Activated B cell treated with CpG ODN at 0.5 μM for 24 hours (primary cell): ENCODE measurements around the gene MDN1. TPM values are rescaled to one million over a fixed set of nuclear protein-coding genes. Genes with fewer than 3 reads are reported as not detected.
"Not testable (repeated sequence)": the region's sequence is repeated elsewhere in the genome, so short reads cannot be mapped to it uniquely, and the experiment has no call there.

Experiments used
- ATAC-seq: fragments of 200-7000 bp; cut with Tn5 transposase; one replicate; pipeline ENCODE4 v1.10.0; 2021; ENCODE audit warnings: low read depth, mild to moderate bottlenecking, moderate library complexity
- CTCF ChIA-PET: fragments of 350-600 bp; sonication (Branson Sonifier 250); formaldehyde crosslinking; loops from one replicate; lab custom pipeline; 2021; ENCODE audit warnings: antibody characterized with exemption; lab: Charles Lee
- POLR2A ChIA-PET: fragments of 350-600 bp; sonication (Branson Sonifier 250); formaldehyde crosslinking; loops from one replicate; lab custom pipeline; 2021; ENCODE audit warnings: antibody characterized with exemption; lab: Charles Lee
- DNase-seq: peaks from one replicate; pipeline ENCODE4 v3.0.0; 2022
- H3K27ac Mint-ChIP-seq: one replicate; pipeline ENCODE4 v1.8.0; 2020; ENCODE audit warnings: mixed read lengths
- H3K27me3 Mint-ChIP-seq: one replicate; pipeline ENCODE4 v1.8.0; 2021; ENCODE audit warnings: mixed read lengths
- H3K36me3 Mint-ChIP-seq: one replicate; pipeline ENCODE4 v1.8.0; 2021; ENCODE audit warnings: low read depth, mixed read lengths
- H3K4me1 Mint-ChIP-seq: one replicate; pipeline ENCODE4 v1.8.0; 2021; ENCODE audit warnings: mixed read lengths
- H3K4me3 Mint-ChIP-seq: one replicate; pipeline ENCODE4 v1.8.0; 2020; ENCODE audit warnings: mild to moderate bottlenecking, mixed read lengths
- H3K9me3 Mint-ChIP-seq: one replicate; pipeline ENCODE4 v1.8.0; 2020; ENCODE audit warnings: mixed read lengths
- intact Hi-C: fragments of 100-400 bp; cut with micrococcal nuclease; formaldehyde crosslinking; loops from one replicate; pipeline ENCODE4 v1.15.1; 2024
- total RNA-seq: library from RNA; stranded (reverse); gene quantifications from 2 replicates; pipeline ENCODE4 v1.2.3, GENCODE V29; 2022
- TF ChIP-seq, protein P1 (sequence below): fragments of 200-600 bp; IDR thresholded peaks from one replicate; pipeline ENCODE4 v1.8.0; 2022; ENCODE audit warnings: antibody characterized with exemption, mild to moderate bottlenecking

Gene MDN1
- total RNA-seq, 1 donor from 2014 or later = 65.4 TPM

DNA sequence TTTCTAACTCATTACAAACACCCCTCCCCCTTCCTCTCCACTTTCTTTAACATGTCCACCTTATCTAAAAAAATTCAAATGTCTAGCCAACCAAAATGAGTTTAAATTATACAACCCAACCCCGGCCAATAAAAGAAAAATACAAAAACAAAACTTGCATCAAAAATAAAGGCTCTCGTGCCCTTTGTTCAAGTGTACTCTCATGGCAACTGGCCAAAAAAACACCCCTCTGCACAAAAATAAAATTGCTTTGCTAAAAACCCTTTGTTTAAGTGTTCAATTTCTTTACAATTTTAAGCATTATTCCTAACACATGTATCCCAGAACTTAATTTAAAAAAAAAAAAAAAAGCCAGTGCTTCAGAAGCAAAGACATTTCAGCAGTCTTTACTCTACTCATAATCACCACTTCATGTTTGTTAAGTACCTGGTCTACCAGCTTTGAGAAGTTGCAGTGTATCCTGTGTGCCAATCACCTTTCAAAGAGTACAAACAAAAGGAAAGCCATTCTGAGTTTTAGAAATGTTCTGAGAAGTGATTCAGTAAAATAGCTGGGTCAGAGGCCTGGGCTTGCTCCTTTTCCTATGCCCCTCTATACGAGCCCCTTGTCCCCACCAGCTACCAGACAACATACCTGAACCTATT lies 87.5 kb downstream of the MDN1 start:
- CTCF ChIA-PET = interaction anchor here (1.3 kb wide), 1 partner anchor 749 kb away, joined by 3 read pairs; no protein-coding TSS in a partner anchor
- POLR2A ChIA-PET = no interaction called here

DNA sequence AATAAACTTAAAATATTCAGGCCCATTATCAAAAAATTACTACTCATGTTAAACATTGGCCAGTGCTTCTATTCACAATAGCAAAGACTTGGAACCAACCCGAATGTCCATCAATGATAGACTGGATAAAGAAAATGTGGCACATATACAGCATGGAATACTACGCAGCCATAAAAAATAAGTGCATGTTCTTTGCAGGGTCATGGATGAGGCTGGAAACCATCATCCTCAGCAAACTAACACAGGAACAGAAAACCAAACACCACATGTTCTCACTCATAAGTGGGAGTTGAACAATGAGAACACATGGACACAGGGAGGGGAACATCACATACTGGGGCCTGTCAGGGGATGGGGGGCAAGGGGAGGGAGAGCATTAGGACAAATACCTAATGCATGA lies 88.3 kb downstream of the MDN1 start:
- H3K27me3 Mint-ChIP-seq, H3K4me3 Mint-ChIP-seq, POLR2A ChIA-PET, H3K4me1 Mint-ChIP-seq, CTCF ChIA-PET, H3K27ac Mint-ChIP-seq, DNase-seq, ATAC-seq, H3K9me3 Mint-ChIP-seq, intact Hi-C loops: not testable (repeated sequence)
- peaks cover 78% of the 10 kb centered on the region for H3K36me3 Mint-ChIP-seq

More for the DNA sequence above, 87.5 kb downstream of the MDN1 start:
- DNase-seq (no peak), ATAC-seq (no peak)
- Mint-ChIP-seq H3K27ac (no peak overlapping the region), H3K4me1 (no peaks in the 10 kb centered on the region), H3K9me3 (peaks cover 3% of the 10 kb centered on the region), H3K27me3 (no peaks in the 10 kb centered on the region), H3K4me3 (no peak overlapping the region), H3K36me3 (peaks cover 77% of the 10 kb centered on the region)
- intact Hi-C loops = no loop called here
- TF ChIP-seq, protein P1, sequence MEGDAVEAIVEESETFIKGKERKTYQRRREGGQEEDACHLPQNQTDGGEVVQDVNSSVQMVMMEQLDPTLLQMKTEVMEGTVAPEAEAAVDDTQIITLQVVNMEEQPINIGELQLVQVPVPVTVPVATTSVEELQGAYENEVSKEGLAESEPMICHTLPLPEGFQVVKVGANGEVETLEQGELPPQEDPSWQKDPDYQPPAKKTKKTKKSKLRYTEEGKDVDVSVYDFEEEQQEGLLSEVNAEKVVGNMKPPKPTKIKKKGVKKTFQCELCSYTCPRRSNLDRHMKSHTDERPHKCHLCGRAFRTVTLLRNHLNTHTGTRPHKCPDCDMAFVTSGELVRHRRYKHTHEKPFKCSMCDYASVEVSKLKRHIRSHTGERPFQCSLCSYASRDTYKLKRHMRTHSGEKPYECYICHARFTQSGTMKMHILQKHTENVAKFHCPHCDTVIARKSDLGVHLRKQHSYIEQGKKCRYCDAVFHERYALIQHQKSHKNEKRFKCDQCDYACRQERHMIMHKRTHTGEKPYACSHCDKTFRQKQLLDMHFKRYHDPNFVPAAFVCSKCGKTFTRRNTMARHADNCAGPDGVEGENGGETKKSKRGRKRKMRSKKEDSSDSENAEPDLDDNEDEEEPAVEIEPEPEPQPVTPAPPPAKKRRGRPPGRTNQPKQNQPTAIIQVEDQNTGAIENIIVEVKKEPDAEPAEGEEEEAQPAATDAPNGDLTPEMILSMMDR = no peak

DNA sequence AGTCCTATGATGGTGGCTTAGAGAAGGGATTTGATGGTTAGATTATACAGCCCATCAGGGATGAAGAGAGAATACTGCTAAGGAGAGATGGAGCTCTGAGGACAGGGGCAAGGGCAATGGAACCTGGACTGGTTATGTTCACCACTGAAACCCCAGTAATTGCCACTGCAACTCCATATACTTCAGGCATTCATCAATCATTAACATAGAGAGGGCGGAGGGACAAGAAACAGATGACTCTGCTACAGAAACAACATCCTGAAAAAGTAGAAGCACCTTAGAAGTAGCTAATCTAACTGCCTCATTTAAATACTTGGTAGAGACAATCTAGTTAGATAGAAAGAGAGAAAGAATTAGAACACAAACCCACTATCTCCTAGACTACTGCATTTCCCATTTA lies 89.8 kb downstream of the MDN1 start:
- ATAC-seq (no peak), DNase-seq (no peak)
- Mint-ChIP-seq H3K27ac (no peak overlapping the region), H3K27me3 (no peaks in the 10 kb centered on the region), H3K4me1 (no peaks in the 10 kb centered on the region), H3K9me3 (peaks cover 3% of the 10 kb centered on the region), H3K36me3 (peaks cover 82% of the 10 kb centered on the region), H3K4me3 (no peak overlapping the region)
- intact Hi-C loops = no loop called here
- CTCF ChIA-PET = no interaction called here
- TF ChIP-seq, protein P1 = no peak
- POLR2A ChIA-PET = no interaction called here

DNA sequence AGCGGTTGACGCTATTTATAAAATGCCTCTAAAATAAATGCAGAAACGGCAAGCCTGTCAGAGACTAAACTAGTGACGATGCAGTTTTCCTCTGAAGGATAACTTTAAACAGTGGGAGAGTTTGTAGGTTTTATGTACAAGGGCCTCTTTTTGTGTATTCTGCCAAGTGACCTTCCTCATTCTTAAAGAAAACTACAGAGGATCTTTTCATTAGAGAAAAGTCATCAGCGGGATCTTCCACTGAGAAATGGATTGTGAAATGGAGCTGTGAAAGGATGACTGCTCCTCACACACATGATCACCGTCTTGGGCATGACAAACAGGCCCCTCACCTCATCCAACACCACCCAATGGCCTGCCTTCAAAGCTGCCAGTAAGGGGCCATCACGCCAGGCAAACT lies 92.1 kb downstream of the MDN1 start:
- Mint-ChIP-seq H3K4me3 (no peak overlapping the region), H3K27me3 (no peaks in the 10 kb centered on the region), H3K27ac (no peak overlapping the region), H3K9me3 (peaks cover 3% of the 10 kb centered on the region), H3K4me1 (no peaks in the 10 kb centered on the region), H3K36me3 (peaks cover 86% of the 10 kb centered on the region)
- ChIA-PET POLR2A (no interaction called here), CTCF (no interaction called here)
- ATAC-seq = no peak
- no peak for DNase-seq
- TF ChIP-seq, protein P1 = no peak
- intact Hi-C loops = no loop called here

DNA sequence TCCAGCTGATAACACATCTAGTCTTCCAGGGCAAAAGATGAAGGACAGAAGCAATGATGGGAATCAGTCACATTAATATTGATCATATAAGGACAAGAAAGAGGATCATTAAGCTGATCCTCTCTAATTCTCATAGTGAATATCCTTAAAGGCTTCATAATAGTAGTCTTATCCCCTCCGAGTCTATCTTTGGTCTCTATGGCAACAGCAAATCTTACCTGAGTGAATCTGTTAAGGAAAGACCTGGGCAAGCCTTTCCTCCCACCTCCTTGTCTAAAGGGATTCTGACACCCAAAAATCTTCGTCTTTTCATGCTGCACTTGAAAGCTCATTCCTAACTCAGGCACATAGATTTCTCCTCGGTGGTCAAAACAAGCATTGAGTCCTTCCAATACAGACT lies 94.6 kb downstream of the MDN1 start:
- no peaks in the 10 kb centered on the region for H3K27me3 Mint-ChIP-seq
- H3K4me3 Mint-ChIP-seq = no peak overlapping the region
- TF ChIP-seq, protein P1 = no peak
- ChIA-PET POLR2A (no interaction called here), CTCF (no interaction called here)
- H3K27ac Mint-ChIP-seq = no peak overlapping the region
- no peak for DNase-seq
- H3K9me3 Mint-ChIP-seq = no peaks in the 10 kb centered on the region
- peaks cover 83% of the 10 kb centered on the region for H3K36me3 Mint-ChIP-seq
- H3K4me1 Mint-ChIP-seq = no peaks in the 10 kb centered on the region
- intact Hi-C loops = no loop called here
- ATAC-seq = no peak

DNA sequence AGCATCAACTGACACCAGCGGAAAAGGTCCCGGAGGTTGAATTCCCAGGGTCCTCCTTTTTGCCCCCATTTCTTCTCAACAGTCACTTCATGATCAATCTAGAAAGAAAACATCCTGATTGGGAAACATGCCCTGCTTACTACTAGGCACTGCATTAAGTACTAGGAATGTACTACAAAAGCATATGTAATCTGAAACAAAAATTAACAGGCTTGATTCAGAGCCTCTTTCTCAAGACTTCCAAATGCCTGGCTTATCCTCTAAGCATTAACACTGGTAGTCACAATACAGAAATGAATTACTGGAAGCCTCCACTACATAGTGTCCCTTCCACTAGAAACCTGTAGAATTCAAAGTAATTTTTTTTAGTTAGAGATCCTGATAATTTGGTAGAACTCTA lies 96.5 kb downstream of the MDN1 start:
- intact Hi-C loops = no loop called here
- no peaks in the 10 kb centered on the region for H3K4me1 Mint-ChIP-seq
- TF ChIP-seq, protein P1 = no peak
- ATAC-seq = no peak
- no peak for DNase-seq
- no peak overlapping the region for H3K27ac Mint-ChIP-seq
- H3K4me3 Mint-ChIP-seq = no peak overlapping the region
- H3K36me3 Mint-ChIP-seq = peaks cover 80% of the 10 kb centered on the region
- CTCF ChIA-PET = no interaction called here
- no peaks in the 10 kb centered on the region for H3K27me3 Mint-ChIP-seq
- H3K9me3 Mint-ChIP-seq = no peaks in the 10 kb centered on the region
- POLR2A ChIA-PET = no interaction called here
